SK-N-SH (cell line): ENCODE data around the gene KRT6B. TPM values are rescaled to one million over a fixed set of nuclear protein-coding genes. Genes with fewer than 3 reads are reported as not detected.

Source experiments
- CTCF ChIA-PET: fragments of 300-600, 350-600 bp; formaldehyde crosslinking; extraction: SDS; loops from one replicate; lab custom pipeline; 2021; lab: Yijun Ruan, JAX
- POLR2A ChIA-PET: fragments of 350-600 bp; sonication (Branson Sonifier 250); formaldehyde crosslinking; extraction: SDS; loops from one replicate; lab custom pipeline; 2020; ENCODE audit warnings: antibody characterized with exemption, inconsistent platforms; lab: Yijun Ruan, JAX
- DNase-seq: peaks from one replicate; pipeline ENCODE4 v3.0.0; 2012
- H2AFZ ChIP-seq: fragments of 200-600 bp; sonication (generic); 2 replicates; pipeline ENCODE4 v1.8.1; 2016; ENCODE audit warnings: antibody characterized with exemption, mild to moderate bottlenecking, low read depth
- H3F3A ChIP-seq: fragments of 200-600 bp; sonication (generic); replicated peaks from 2 replicates; pipeline ENCODE3; 2016; ENCODE audit warnings: antibody characterized with exemption, mild to moderate bottlenecking; ENCODE audit not compliant: insufficient read depth
- H3K27ac ChIP-seq, 2 experiments: fragments of 200-500 bp in 1 of 2; fragments of 200-600 bp in 1 of 2; sonication (Bioruptor generic) in 1 of 2; sonication (generic), shearing (Covaris generic) in 1 of 2; 2 replicates each; pipeline versions ENCODE4 v1.5.1 to v1.6.1; 2014 to 2016; ENCODE audit warnings: low read depth in 2 of 2, inconsistent platforms in 1 of 2, low read length in 1 of 2, mild to moderate bottlenecking in 1 of 2, mixed read lengths in 1 of 2
- H3K27me3 ChIP-seq: fragments of 200-600 bp; sonication (generic), shearing (Covaris generic); 2 replicates; pipeline ENCODE4 v1.6.1; 2016; ENCODE audit warnings: mixed run types; ENCODE audit not compliant: insufficient read depth
- H3K36me3 ChIP-seq, 2 experiments: fragments of 200-500 bp in 1 of 2; fragments of 200-600 bp in 1 of 2; sonication (Bioruptor generic) in 1 of 2; sonication (generic) in 1 of 2; replicated peaks in 1 of 2; 2 replicates each; pipeline versions ENCODE3 to v1.5.1; 2014 to 2016; ENCODE audit warnings: low read length in 1 of 2, mild to moderate bottlenecking in 1 of 2; ENCODE audit not compliant: insufficient read depth in 2 of 2, control insufficient read depth in 1 of 2
- H3K4me1 ChIP-seq, 2 experiments: fragments of 200-500 bp in 1 of 2; fragments of 200-600 bp in 1 of 2; sonication (Bioruptor generic) in 1 of 2; sonication (generic), shearing (Covaris generic) in 1 of 2; 2 replicates each; pipeline versions ENCODE4 v1.5.1 to v1.6.1; 2014 to 2016; ENCODE audit warnings: low read depth in 1 of 2, low read length in 1 of 2, mixed run types in 1 of 2; ENCODE audit not compliant: insufficient read depth in 2 of 2, control insufficient read depth in 1 of 2
- H3K4me2 ChIP-seq: fragments of 200-600 bp; sonication (generic), shearing (Covaris generic); 2 replicates; pipeline ENCODE4 v1.6.1; 2017; ENCODE audit warnings: mixed run types
- H3K4me3 ChIP-seq, 2 experiments: fragments of 200-500 bp in 1 of 2; fragments of 200-600 bp in 1 of 2; sonication (Bioruptor generic) in 1 of 2; sonication (generic), shearing (Covaris generic) in 1 of 2; 2 replicates each; pipeline versions ENCODE4 v1.5.1 to v1.8.1; 2014 to 2016; ENCODE audit warnings: low read depth in 2 of 2, inconsistent platforms in 1 of 2, low read length in 1 of 2, mild to moderate bottlenecking in 1 of 2, mixed read lengths in 1 of 2, moderate library complexity in 1 of 2
- H3K79me2 ChIP-seq: fragments of 200-600 bp; sonication (generic); 2 replicates; pipeline ENCODE4 v1.8.1; 2017; ENCODE audit warnings: mild to moderate bottlenecking; ENCODE audit not compliant: insufficient read depth
- H3K9ac ChIP-seq: fragments of 200-600 bp; sonication (generic); 2 replicates; pipeline ENCODE4 v1.6.1; 2017; ENCODE audit warnings: mixed run types
- H3K9me2 ChIP-seq: fragments of 200-600 bp; sonication (generic); 2 replicates; pipeline ENCODE4 v1.6.1; 2017; ENCODE audit warnings: mixed run types
- H3K9me3 ChIP-seq: fragments of 200-600 bp; sonication (generic); 2 replicates; pipeline ENCODE4 v1.6.1; 2017; ENCODE audit warnings: mixed run types, mild to moderate bottlenecking, moderate library complexity
- H4K20me1 ChIP-seq: fragments of 200-600 bp; sonication (generic); 2 replicates; pipeline ENCODE4 v1.6.1; 2017; ENCODE audit warnings: mild to moderate bottlenecking, mixed run types; ENCODE audit not compliant: insufficient read depth
- GABPA ChIP-seq: IDR thresholded peaks from 2 replicates; pipeline ENCODE4 v1.4.0; 2012; ENCODE audit warnings: low read depth, mild to moderate bottlenecking
- JUND ChIP-seq: IDR thresholded peaks from 2 replicates; pipeline ENCODE4 v1.4.0; 2012
- MXI1 ChIP-seq: IDR thresholded peaks from 2 replicates; pipeline ENCODE4 v1.6.1; 2012; ENCODE audit warnings: mild to moderate bottlenecking, low read depth, low read length, improper control_type of control experiment
- PBX3 ChIP-seq: IDR thresholded peaks from 2 replicates; pipeline ENCODE4; 2012
- RAD21 ChIP-seq: IDR thresholded peaks from 2 replicates; pipeline ENCODE4 v1.6.1; 2012; ENCODE audit warnings: mild to moderate bottlenecking, low read length
- RCOR1 ChIP-seq: fragments of 150-350 bp; IDR thresholded peaks from 2 replicates; pipeline ENCODE4 v1.6.1; 2017; ENCODE audit warnings: antibody characterized with exemption, low read length
- RFX5 ChIP-seq: IDR thresholded peaks from 2 replicates; pipeline ENCODE4 v1.6.1; 2012; ENCODE audit warnings: mild to moderate bottlenecking, improper control_type of control experiment, low read length
- RXRA ChIP-seq: IDR thresholded peaks from 2 replicates; pipeline ENCODE4 v1.4.0; 2012; ENCODE audit warnings: low read depth, mild to moderate bottlenecking, borderline replicate concordance
- SMC3 ChIP-seq: IDR thresholded peaks from 2 replicates; pipeline ENCODE4 v1.6.1; 2012; ENCODE audit warnings: low read depth, low read length, improper control_type of control experiment
- TAF1 ChIP-seq: IDR thresholded peaks from 2 replicates; pipeline ENCODE4 v1.6.1; 2012; ENCODE audit warnings: low read depth, mild to moderate bottlenecking, low read length, moderate library complexity, borderline replicate concordance
- YY1 ChIP-seq: IDR thresholded peaks from 2 replicates; pipeline ENCODE4 v1.4.0; 2012; ENCODE audit warnings: low read depth, mild to moderate bottlenecking
- WGBS: methylation state at CpG from one replicate; pipeline ENCODE4 v1.1.6; 2017; ENCODE audit warnings: low lambda C conversion rate; 5-methylcytosine and 5-hydroxymethylcytosine counted together
- polyA plus RNA-seq, 3 experiments: library from polyadenylated mRNA; depleted of rRNA; stranded (reverse); fragments of >200 nt; gene quantifications; 2 replicates each; pipeline ENCODE4 v1.2.3, GENCODE V29; 2012

KRT6B gene
- polyA plus RNA-seq, 1 of the 3 experiments (the other 2 are of a cell fraction) = not detected

GRCh38 chr12:52439845-52440244 is 12.1 kb downstream of the KRT6B start (continued):
- TF ChIP-seq MXI1 = no peak

GRCh38 chr12:52439420-52439819 is 12.5 kb downstream of the KRT6B start:
- Histone ChIP-seq H3K79me2 (no peaks in the 10 kb centered on the region), H3K27me3 (no peaks in the 10 kb centered on the region), H3K9ac (no peak overlapping the region), H3F3A (peaks cover 23% of the 10 kb centered on the region), H3K4me1 (peaks cover 0 to 22% of the 10 kb centered on the region in 2 experiments; a peak in 2 of 4 replicates), H3K4me2 (no peak overlapping the region), H3K27ac (no peak overlapping the region), H3K9me3 (no peaks in the 10 kb centered on the region), H3K4me3 (no peak overlapping the region), H3K9me2 (no peaks in the 10 kb centered on the region), H4K20me1 (no peaks in the 10 kb centered on the region), H3K36me3 (no peaks in the 10 kb centered on the region), H2AFZ (no peak overlapping the region)
- DNase-seq = no peak
- 37% methylated on average over 4 of the region's 8 CpGs for WGBS
- ChIA-PET POLR2A (no interaction called here), CTCF (interaction anchor here (0.9 kb wide), 1 partner anchor 11 kb away, joined by 3 read pairs; no protein-coding TSS in a partner anchor)
- TF ChIP-seq TAF1 = no peak
- no peak for TF ChIP-seq GABPA
- no peak for TF ChIP-seq JUND

- Histone ChIP-seq H3K79me2 (no peaks in the 10 kb centered on the region), H3K9ac (no peak overlapping the region), H3K4me1 (peaks cover 0 to 22% of the 10 kb centered on the region in 2 experiments; a peak in 2 of 4 replicates), H2AFZ (no peak overlapping the region), H3F3A (peaks cover 23% of the 10 kb centered on the region), H3K4me3 (no peak overlapping the region), H3K27ac (no peak overlapping the region), H3K4me2 (no peak overlapping the region), H3K27me3 (peaks cover 1% of the 10 kb centered on the region; the same call in 1 of the 2 replicates), H4K20me1 (no peaks in the 10 kb centered on the region), H3K9me3 (no peaks in the 10 kb centered on the region), H3K36me3 (no peaks in the 10 kb centered on the region), H3K9me2 (no peaks in the 10 kb centered on the region)
- ChIA-PET CTCF (interaction anchor here (0.6 kb wide), 1 partner anchor 11 kb away, joined by 3 read pairs; no protein-coding TSS in a partner anchor), POLR2A (no interaction called here)
- TF ChIP-seq TAF1 (no peak), YY1 (no peak), RFX5 (no peak), RAD21 (no peak), JUND (no peak), RCOR1 (no peak), RXRA (no peak), SMC3 (no peak), PBX3 (no peak)
- no peak for DNase-seq
- 48% methylated on average over 8 of the region's 8 CpGs for WGBS
These were observed 13.3 kb downstream of the KRT6B start for GRCh38 chr12:52438305-52439301.
